OCI-M1 (cell line): ENCODE results near the gene CFAP20DC.
A peak's percentile ranks its signal among the peaks of the same experiment; 100 is the strongest.
"Not testable (repeated sequence)": the region's sequence is repeated elsewhere in the genome, so short reads cannot be mapped to it uniquely, and the experiment has no call there.

Source experiments
- DNase-seq: peaks from one replicate; lab custom pipeline; 2025; lab: John Stamatoyannopoulos, UW

Gene CFAP20DC

GRCh38 chr3:59049671-59050331 is at the start of gene CFAP20DC:
Gene CFAP20DC, minus strand, starts transcription at chr3:59050025. Its CDS starts 394 bp downstream, at chr3:59049631.
- DNase-seq = peak; percentile 89

GRCh38 chr3:59098516-59098915 is 48.7 kb upstream of the CFAP20DC start:
- not testable (repeated sequence) for DNase-seq

DNA sequence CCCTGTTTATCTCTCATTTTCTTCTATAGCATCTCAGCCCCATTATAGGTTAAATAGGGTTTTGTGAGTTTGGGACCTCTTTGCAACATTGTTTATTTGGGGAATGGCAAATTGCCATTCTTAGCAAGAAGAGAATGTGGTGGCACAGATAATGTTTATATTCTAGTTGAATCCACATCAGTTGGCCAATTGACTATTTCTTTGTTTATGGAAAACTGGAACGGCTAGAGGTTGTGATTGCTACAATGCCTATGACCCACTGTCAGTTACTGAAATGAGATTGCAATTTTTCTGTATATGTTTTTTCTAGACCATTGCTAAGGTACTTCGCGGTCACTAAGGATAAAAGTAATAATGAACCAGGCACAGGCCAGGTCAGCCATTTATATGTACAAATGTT is 44.6 kb upstream of the CFAP20DC start:
- DNase-seq = no peak

DNA sequence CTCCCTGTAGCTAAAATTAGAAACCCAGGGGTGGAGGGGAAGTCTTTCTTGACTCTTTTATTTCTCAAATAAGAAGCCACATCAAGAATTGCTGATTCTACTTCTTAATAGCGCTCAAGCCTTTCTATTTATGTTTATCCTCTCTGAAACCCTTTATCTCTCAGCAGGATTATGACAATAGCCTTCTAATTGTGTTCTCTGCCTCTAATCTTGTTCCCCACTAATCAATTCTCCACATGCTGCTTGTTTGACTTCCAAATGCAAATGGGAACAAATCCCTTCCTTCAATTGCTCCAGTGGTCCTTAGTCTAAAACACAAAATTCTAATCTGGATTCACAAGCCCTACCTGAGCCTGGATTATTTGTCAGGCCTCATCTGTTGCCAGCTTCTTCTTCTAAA is 43.7 kb upstream of the CFAP20DC start:
- no peak for DNase-seq

DNA sequence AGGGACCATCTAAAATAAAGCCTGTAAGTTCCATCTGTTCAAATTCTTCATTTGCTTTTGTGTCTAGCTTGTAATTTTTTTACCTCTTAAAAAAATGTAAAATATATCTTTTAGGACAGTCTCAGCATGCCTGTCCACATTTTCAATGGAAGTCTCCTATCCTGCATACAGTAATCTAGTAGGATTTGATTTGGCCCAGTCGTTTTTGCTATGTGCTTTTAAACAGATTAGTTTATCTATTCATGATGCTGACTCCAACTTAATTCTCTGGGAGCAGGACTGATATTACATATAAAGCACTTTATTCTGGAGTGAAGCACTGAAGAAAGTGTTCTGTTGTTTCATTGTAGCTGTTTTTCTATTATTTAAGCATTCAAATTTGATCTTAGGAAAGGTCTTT is 38.9 kb upstream of the CFAP20DC start:
- no peak for DNase-seq

GRCh38 chr3:59085976-59086375 is 36.2 kb upstream of the CFAP20DC start:
- no peak for DNase-seq

- DNase-seq = no peak
Measured at GRCh38 chr3:59084583-59084982, 34.8 kb upstream of the CFAP20DC start.

DNA sequence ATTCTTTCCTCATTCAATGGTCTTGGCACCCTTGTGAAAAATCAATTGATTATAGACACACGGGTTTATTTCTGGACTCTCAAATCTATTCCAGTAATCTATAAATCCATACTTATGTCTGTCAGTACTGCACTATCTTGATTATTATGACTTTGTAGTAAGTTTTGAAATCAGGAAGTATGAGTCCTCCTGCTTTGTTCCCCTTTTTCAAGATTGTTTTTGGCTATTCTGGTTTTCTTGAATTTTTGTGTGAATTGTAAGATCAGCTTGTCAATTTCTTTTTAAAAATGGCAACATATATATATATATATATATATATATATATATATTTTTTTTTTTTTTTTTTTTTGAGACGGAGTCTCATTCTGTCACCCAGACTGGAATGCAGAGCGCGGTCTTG is 32.3 kb upstream of the CFAP20DC start:
- no peak for DNase-seq

GRCh38 chr3:59081071-59081470 is 31.2 kb upstream of the CFAP20DC start:
- no peak for DNase-seq

DNA sequence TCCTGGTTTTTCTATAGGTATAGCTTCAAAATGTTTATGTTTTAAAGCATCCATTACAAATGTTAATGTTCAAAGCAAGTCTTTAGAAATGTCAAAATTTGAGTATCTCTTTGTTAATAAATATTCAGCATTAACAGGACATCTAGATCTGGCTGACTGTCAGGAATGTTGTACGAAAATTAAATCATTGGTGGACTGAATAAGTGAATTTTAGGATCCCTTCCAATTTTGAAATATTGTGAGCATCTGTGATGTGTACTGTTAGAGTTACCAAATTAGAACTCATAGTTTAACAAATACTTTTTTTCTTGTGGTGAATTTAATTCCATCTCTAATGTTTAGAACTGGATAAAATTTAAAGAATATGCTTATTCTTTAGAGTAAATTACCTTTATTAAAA is 30.1 kb upstream of the CFAP20DC start:
- DNase-seq = no peak

DNA sequence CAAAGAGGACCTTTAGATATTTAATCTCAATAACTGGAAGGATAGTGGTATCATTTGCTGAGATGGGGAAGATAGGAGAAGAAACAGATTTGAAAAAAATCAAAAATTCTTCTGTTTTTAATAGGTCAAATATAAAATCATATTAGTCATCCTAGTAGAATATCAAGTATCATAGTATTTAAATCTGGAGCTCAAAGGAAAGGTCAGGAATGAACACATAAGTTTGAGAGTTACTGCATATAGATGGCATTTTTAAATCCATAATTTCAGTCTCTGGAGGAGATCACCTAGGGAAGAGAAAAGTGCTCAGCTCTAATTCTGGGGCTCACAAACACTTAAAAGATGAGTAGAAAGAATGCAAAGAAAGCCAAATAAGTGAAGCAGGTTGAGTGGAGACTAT is 24.9 kb upstream of the CFAP20DC start:
- no peak for DNase-seq

- no peak for DNase-seq
Measured at GRCh38 chr3:59072681-59073080, 22.9 kb upstream of the CFAP20DC start.

DNA sequence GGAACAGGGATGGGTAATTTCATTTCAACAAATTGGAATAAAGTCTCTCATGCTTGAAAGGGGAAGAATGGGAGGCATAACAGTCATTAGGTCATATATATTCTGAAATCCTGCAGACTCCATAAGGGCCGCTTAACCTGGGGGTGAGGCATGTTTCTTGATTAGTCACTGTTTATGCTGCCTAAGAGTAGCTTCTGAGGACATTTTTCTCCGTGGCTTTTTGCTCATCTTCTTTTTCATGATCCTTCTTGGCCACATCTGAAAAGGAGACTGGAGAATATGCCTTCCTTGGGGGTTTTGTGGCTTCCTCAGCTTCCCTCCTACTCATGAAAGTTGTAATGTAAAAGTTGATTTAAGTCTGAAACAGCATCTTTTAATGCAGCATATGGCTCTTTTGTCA is 20.0 kb upstream of the CFAP20DC start:
- DNase-seq = no peak

- no peak for DNase-seq
Measured at GRCh38 chr3:59065240-59065639, 15.4 kb upstream of the CFAP20DC start.

- no peak for DNase-seq
Measured at GRCh38 chr3:59064728-59065127, 14.9 kb upstream of the CFAP20DC start.

DNA sequence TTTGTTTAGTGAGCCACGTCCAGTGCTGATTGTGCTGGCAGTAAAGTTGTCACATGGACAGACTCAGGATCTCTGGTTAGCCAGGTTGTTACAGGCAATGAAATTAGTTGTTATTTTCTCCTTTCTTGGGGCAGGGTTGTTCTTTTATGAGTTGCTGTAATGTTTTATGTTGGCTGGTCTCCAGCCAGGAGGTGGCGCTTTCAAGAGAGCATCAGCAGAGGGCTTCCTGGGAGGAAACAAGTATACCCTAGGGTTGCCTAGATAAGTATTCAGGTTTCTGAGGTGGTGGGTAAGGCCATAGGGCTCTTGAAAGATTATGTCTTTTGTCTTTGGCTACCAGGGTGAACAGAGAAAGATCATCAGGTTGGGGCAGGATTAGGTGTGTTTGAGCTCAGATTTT is 14.5 kb upstream of the CFAP20DC start:
- no peak for DNase-seq

DNA sequence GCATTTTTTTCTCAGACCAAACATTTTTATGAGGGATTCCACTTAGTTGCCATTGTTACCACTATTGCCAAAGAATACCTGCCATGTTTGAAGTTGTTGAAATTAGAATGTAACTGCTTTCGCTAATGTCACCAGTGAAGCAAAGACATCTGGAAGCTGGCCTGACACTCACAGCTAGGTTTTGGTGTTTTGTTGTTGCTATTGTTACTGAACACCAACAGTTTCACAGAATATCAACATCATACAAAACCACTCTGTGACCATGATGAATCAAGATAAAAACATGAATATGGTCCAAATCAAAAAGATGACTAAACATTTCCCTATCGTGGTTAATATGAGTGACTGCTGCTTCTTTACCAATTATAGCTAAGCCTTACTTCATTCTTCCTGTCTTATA is 6.9 kb upstream of the CFAP20DC start:
- no peak for DNase-seq

DNA sequence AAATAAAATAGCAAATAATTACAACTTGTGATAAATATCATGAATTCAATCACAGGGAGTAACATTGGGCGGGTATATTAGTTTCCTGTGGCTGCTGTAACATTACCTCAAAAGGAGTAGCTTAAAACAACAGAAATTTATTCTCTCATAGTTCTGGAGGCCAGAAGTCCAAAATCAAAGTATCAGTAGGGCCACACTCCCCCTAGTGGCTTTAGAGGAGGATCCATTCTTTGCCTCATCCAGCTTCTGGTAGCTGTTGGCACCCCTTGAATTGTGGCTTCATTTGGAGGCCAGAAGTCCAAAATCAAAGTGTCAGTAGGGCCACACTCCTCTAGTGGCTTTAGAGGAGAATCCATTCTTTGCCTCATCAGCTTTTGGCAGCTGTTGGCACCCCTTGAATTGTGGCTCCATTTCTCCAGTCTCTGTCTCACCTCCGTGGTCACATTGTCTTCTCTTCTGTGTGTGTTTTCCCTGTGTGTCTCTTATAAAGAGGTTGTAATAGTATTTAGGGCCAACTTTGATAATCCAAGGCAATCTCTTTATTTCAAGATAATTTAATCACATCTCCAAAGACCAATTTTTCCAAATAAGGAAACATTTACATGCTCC is 3.1 kb upstream of the CFAP20DC start:
- peak; percentile 65 for DNase-seq

- DNase-seq = not testable (repeated sequence)
Measured at GRCh38 chr3:59050811-59051414, 1.1 kb upstream of the CFAP20DC start.

DNA sequence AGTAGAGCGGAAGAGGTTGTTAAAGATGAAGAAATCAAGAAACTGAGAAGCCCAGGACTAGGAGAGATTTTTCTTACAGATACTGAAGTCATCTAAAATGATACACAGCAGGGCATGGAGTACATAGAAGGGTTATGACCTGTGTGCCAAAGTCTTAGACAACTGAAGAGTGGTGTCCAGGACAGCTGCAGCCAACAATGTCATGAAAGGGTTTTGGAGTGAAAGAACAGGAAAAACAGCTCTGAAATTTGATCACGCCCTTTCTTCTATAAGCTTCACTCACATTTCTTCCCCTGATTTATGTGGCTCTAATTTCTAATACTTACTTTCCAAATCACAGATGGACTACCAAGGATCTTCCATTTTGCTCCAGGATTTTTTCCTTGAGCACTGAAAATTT is 3.0 kb downstream of the CFAP20DC start:
- no peak for DNase-seq

- DNase-seq = no peak
Measured at GRCh38 chr3:59043391-59043790, 6.4 kb downstream of the CFAP20DC start.

- DNase-seq = no peak
Measured at GRCh38 chr3:59040902-59041301, 8.9 kb downstream of the CFAP20DC start.

GRCh38 chr3:59027607-59028006 is 22.2 kb downstream of the CFAP20DC start:
- no peak for DNase-seq

- no peak for DNase-seq
Measured at GRCh38 chr3:59023612-59024011, 26.2 kb downstream of the CFAP20DC start.
